OCI-LY3 (cell line): ENCODE data around the gene FLNA.

Experiments used
- H2AFZ ChIP-seq: fragments of 200-600, 300-600 bp; shearing (Covaris generic); 2 replicates; pipeline ENCODE4 v1.6.0; 2014; ENCODE audit warnings: antibody characterized with exemption, low read depth, low read length
- H3K27ac ChIP-seq: fragments of 200-600, 300-600 bp; sonication (generic); 2 replicates; pipeline ENCODE4 v1.5.1; 2014; ENCODE audit warnings: mild to moderate bottlenecking, low read length, moderate library complexity, mixed read lengths
- H3K27me3 ChIP-seq: fragments of 200-600, 300-600 bp; sonication (generic); 2 replicates; pipeline ENCODE4 v1.6.1; 2014; ENCODE audit warnings: low read depth, low read length, mixed read lengths
- H3K36me3 ChIP-seq: fragments of 200-600, 300-600 bp; sonication (generic); replicated peaks from 2 replicates; pipeline ENCODE3; 2014; ENCODE audit warnings: low read depth, low read length, mixed read lengths
- H3K4me1 ChIP-seq: fragments of 300-600, 200-600 bp; sonication (generic); 2 replicates; pipeline ENCODE4 v1.6.1; 2014; ENCODE audit warnings: low read length, mixed read lengths
- H3K4me2 ChIP-seq: fragments of 200-600, 300-600 bp; sonication (generic); 2 replicates; pipeline ENCODE4 v1.6.1; 2014; ENCODE audit warnings: low read length, mixed read lengths
- H3K4me3 ChIP-seq: fragments of 300-600, 200-600 bp; sonication (generic); 2 replicates; pipeline ENCODE4 v1.5.1; 2014; ENCODE audit warnings: antibody characterized with exemption, mild to moderate bottlenecking, low read length, moderate library complexity
- H3K79me2 ChIP-seq: fragments of 300-600, 200-600 bp; shearing (Covaris generic); 2 replicates; pipeline ENCODE4 v1.6.1; 2014; ENCODE audit warnings: mild to moderate bottlenecking, low read length, mixed read lengths
- H3K9ac ChIP-seq: fragments of 300-600, 200-600 bp; shearing (Covaris generic); 2 replicates; pipeline ENCODE4 v1.6.0; 2014; ENCODE audit warnings: mild to moderate bottlenecking, low read length, moderate library complexity
- H3K9me3 ChIP-seq: fragments of 200-600, 300-600 bp; shearing (Covaris generic); 2 replicates; pipeline ENCODE4 v1.6.1; 2014; ENCODE audit warnings: low read length, mixed read lengths; ENCODE audit not compliant: insufficient read depth
- H4K20me1 ChIP-seq: fragments of 200-600, 300-600 bp; sonication (generic); 2 replicates; pipeline ENCODE4 v1.6.1; 2016; ENCODE audit warnings: low read length, mixed read lengths; ENCODE audit not compliant: insufficient read depth
- EZH2phosphoT487 ChIP-seq: fragments of 200-600 bp; shearing (Covaris generic); IDR thresholded peaks from 2 replicates; pipeline ENCODE4 v1.6.1; 2018; ENCODE audit warnings: antibody characterized with exemption, mixed run types, low read depth
- TF ChIP-seq, protein P1 (sequence below): fragments of 200-600, 300-600 bp; sonication (generic); IDR thresholded peaks from 2 replicates; pipeline ENCODE4 v1.5.1; 2014; ENCODE audit warnings: antibody characterized with exemption, low read length, low read depth

FLNA gene

DNA sequence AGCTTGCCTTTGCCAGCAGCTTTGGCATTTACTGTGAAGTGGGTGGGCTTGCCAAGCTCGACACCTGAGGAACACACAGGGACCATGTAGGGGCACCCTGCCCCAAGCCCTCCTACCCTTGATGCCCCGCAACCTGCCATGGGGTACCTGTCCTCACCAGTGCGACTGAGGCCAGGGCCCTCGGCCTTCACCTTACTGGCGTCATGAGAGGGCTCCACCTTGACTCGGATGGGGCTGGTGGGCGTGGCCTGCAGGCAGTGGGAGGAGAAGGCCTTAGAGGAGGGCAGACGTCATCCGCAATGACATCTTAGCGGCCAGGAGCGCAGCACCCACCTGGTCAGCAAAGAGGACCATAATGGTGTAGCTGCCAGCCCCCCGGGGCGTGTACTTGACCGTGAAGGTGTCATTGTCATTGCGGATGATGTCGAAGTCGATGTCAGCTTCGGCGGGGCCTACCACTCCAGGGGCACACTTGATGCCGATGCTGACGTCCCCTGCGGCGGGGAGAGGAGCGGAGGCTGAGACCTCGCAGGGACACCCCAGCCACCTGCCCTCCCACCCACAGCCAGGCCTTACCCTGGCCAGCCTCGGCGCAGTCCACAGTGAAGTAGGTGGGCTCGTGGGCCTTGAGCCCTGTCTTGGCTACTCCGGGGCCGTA lies 12.2 kb downstream of the FLNA start:
- Histone ChIP-seq H2AFZ (no peak overlapping the region), H3K36me3 (peaks cover 42% of the 10 kb centered on the region), H4K20me1 (0 out of 2 replicates have a peak, but pooled peaks cover 9% of the 10 kb centered on the region), H3K9ac (no peak overlapping the region), H3K79me2 (peaks cover 11% of the 10 kb centered on the region; the same call in 1 of the 2 replicates), H3K4me1 (no peaks in the 10 kb centered on the region), H3K9me3 (no peaks in the 10 kb centered on the region), H3K27ac (no peak overlapping the region), H3K27me3 (no peaks in the 10 kb centered on the region), H3K4me2 (no peak overlapping the region), H3K4me3 (no peak overlapping the region)
- no peak for TF ChIP-seq EZH2phosphoT487
- TF ChIP-seq, protein P1, sequence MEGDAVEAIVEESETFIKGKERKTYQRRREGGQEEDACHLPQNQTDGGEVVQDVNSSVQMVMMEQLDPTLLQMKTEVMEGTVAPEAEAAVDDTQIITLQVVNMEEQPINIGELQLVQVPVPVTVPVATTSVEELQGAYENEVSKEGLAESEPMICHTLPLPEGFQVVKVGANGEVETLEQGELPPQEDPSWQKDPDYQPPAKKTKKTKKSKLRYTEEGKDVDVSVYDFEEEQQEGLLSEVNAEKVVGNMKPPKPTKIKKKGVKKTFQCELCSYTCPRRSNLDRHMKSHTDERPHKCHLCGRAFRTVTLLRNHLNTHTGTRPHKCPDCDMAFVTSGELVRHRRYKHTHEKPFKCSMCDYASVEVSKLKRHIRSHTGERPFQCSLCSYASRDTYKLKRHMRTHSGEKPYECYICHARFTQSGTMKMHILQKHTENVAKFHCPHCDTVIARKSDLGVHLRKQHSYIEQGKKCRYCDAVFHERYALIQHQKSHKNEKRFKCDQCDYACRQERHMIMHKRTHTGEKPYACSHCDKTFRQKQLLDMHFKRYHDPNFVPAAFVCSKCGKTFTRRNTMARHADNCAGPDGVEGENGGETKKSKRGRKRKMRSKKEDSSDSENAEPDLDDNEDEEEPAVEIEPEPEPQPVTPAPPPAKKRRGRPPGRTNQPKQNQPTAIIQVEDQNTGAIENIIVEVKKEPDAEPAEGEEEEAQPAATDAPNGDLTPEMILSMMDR, result no peak

DNA sequence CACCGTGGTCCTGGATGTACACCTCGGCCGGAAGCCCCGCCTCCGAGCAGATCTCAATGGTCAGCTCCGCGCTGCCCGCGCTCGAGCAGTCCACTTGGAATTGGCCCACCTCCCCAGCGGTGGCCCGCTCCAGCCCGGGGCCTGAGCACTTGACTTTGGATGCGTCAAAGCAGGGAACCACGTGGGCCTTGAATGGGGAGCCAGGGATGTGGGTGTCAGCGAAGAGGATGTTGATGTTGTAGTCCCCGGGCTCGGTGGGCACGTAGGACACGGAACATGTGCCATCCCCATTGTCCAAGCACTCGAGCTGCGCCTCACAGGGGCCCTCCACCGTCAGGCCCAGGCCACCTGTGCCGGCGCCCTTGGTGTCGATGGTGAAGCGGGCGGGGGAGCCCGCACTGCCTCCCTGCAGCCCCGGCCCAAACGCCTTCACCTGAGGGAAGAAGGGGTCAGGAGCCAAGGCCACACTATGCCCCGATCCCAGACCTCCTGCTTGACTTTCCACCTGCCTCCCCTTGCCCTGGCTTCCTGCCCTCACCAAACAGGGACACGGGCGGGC lies 14.2 kb downstream of the FLNA start:
- Histone ChIP-seq H3K4me3 (no peak overlapping the region), H3K79me2 (no peaks in the 10 kb centered on the region), H3K4me1 (no peaks in the 10 kb centered on the region), H2AFZ (no peak overlapping the region), H3K27ac (no peak overlapping the region), H3K36me3 (peaks cover 26% of the 10 kb centered on the region), H3K4me2 (no peak overlapping the region), H4K20me1 (no peaks in the 10 kb centered on the region), H3K9me3 (no peaks in the 10 kb centered on the region), H3K27me3 (no peaks in the 10 kb centered on the region), H3K9ac (no peak overlapping the region)
- TF ChIP-seq, protein P1, result no peak
- TF ChIP-seq EZH2phosphoT487, result no peak

DNA sequence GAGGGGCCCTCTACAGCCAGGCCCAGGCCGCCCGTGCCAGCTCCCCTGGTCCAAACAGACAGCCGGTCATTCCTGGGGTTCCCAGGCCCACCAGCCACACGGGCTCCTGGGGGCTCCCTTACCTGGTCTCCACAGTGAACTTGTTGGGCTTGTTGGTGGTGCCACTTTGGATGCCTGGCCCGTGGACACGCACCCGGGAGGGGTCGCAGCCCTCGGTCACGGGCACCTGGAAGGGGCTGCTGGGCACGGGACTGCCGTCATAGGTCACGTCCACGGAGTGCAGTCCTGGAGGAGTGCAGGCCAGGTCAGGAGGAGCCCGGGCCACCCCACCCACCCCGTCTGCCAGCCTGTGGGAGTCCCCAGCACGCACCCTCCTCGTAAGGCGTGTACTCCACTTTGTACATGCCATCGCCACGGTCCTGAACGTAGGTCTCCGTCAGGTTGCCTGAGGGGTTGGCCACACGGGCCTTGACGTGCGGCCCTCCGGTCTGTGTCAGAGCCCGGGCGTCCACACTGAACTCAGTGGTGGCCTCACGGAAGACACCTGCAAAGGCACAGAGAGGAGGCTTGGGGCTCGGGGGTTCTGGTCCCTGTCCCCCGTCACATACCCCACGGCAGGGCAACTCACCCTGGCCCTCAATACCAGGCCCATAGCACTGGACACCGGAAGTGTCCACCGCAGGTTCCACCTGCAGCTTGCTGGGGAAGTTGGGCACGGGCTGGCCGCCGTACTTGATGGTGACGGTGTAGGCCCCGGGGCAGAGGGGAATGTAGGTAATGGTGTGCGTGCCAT lies 14.9 kb downstream of the FLNA start:
- H3K9me3 ChIP-seq, result no peaks in the 10 kb centered on the region
- H3K4me3 ChIP-seq, result no peak overlapping the region
- H3K4me2 ChIP-seq, result no peak overlapping the region
- no peak overlapping the region for H2AFZ ChIP-seq
- no peaks in the 10 kb centered on the region for H3K79me2 ChIP-seq
- H3K27me3 ChIP-seq, result no peaks in the 10 kb centered on the region
- H3K9ac ChIP-seq, result no peak overlapping the region
- no peaks in the 10 kb centered on the region for H4K20me1 ChIP-seq
- peaks cover 26% of the 10 kb centered on the region for H3K36me3 ChIP-seq
- H3K4me1 ChIP-seq, result no peaks in the 10 kb centered on the region
- TF ChIP-seq, protein P1, result no peak
- no peak for TF ChIP-seq EZH2phosphoT487
- H3K27ac ChIP-seq, result no peak overlapping the region

DNA sequence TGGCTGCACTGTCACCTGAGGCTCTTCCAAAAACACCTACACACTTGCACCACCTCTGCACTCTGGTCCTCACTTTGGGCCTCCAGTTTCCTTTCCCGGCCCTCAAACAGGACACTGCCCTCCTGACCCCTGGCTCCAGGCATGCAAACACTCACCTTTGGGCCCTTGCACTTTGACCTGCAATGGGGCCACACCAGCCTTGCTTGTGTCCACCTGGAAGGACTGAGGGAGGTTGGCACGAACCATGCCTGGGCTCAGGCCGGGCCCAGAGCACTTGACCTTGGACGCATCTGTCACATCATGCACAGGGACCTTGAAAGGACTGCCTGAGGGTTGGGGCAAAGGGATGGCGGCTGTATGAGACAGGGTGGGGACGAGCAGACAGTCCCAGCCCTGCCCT lies 15.6 kb downstream of the FLNA start:
- peaks cover 33% of the 10 kb centered on the region for H3K36me3 ChIP-seq
- H3K4me2 ChIP-seq, result no peak overlapping the region
- H4K20me1 ChIP-seq, result no peaks in the 10 kb centered on the region
- H3K9me3 ChIP-seq, result no peaks in the 10 kb centered on the region
- H3K27me3 ChIP-seq, result no peaks in the 10 kb centered on the region
- H3K4me3 ChIP-seq, result no peak overlapping the region
- H3K27ac ChIP-seq, result no peak overlapping the region
- no peak for TF ChIP-seq EZH2phosphoT487
- TF ChIP-seq, protein P1, result no peak
- H3K79me2 ChIP-seq, result no peaks in the 10 kb centered on the region
- no peak overlapping the region for H3K9ac ChIP-seq
- H3K4me1 ChIP-seq, result no peaks in the 10 kb centered on the region
- H2AFZ ChIP-seq, result no peak overlapping the region
